Muscle of leg (tissue), 11 donors: ENCODE measurements around the gene LCP1. TPM values are rescaled to one million over a fixed set of nuclear protein-coding genes. Genes with fewer than 3 reads are reported as not detected.

Experiments used
- DNase-seq: peaks from one replicate; pipeline ENCODE4 v3.0.0; 2013
- H3K27ac ChIP-seq: one replicate; pipeline ENCODE4 v1.5.1; 2013; ENCODE audit warnings: mild to moderate bottlenecking, low read length, control low read depth
- H3K27me3 ChIP-seq: one replicate; pipeline ENCODE4 v1.6.1; 2013; ENCODE audit warnings: low read length; ENCODE audit not compliant: control insufficient read depth, insufficient read depth
- H3K36me3 ChIP-seq: one replicate; pipeline ENCODE4 v1.6.1; 2013; ENCODE audit warnings: low read length; ENCODE audit not compliant: control insufficient read depth, insufficient read depth
- H3K4me1 ChIP-seq: one replicate; pipeline ENCODE4 v1.6.1; 2013; ENCODE audit warnings: low read length; ENCODE audit not compliant: control insufficient read depth, insufficient read depth
- H3K4me3 ChIP-seq: one replicate; pipeline ENCODE4 v1.5.1; 2013; ENCODE audit warnings: low read length, control low read depth
- H3K9me3 ChIP-seq: replicated peaks from 2 replicates; pipeline ENCODE4 v1.6.1; 2013; ENCODE audit warnings: low read depth, low read length; ENCODE audit not compliant: control insufficient read depth
- WGBS: methylation state at CpG from one replicate; pipeline ENCODE4 v1.1.5; 2013; ENCODE audit warnings: missing lambda C conversion rate; ENCODE audit not compliant: insufficient coverage; 5-methylcytosine and 5-hydroxymethylcytosine counted together
- polyA plus RNA-seq, 8 donors: library from polyadenylated mRNA; unstranded; fragments of 120-200 nt; gene quantifications; one replicate each; pipeline versions ENCODE4 v1.2.1 to v1.2.3, GENCODE V29; 2013; ENCODE audit warnings: inconsistent platforms in 1 of 8, low replicate concordance in 1 of 8; ENCODE audit not compliant: insufficient read length in 8 of 8, insufficient read depth in 1 of 8
- total RNA-seq: library from RNA; stranded (reverse); fragments of 120-200 nt; gene quantifications from one replicate; pipeline ENCODE4 v1.2.4, GENCODE V29; 2013

LCP1 gene
- total and polyA plus RNA-seq, 9 donors, result 7.6 to 16.9 (median 10.3) TPM

- H3K4me1 ChIP-seq, result peaks cover 4% of the 10 kb centered on the region
- no peaks in the 10 kb centered on the region for H3K36me3 ChIP-seq
- DNase-seq, result no peak
- no peaks in the 10 kb centered on the region for H3K9me3 ChIP-seq
- 97% methylated on average over 7 of the region's 7 CpGs for WGBS
- no peak overlapping the region for H3K4me3 ChIP-seq
- H3K27me3 ChIP-seq, result peaks cover 2% of the 10 kb centered on the region
- H3K27ac ChIP-seq, result no peak overlapping the region
Observed at GRCh38 chr13:46171739-46172138, 10.2 kb downstream of the LCP1 start.

DNA sequence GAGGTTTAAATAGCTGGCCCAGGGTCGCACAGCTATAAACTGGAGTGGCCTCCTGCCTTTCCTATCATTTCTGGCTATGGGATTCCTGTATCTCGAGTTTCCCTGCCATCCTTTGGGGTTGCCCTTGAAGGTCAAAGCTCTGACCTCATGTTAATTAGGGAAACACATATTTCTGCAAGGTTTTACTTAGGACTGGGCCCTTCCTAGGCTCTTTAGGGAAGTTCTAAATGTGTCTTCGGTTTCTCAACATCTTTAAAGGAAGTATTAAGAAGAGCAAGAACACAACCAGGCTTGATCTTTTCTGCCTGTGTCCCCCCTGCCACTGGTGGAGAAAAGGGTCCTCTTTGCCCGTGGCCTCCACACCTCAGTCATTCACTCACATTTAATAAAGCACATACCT, 10.8 kb downstream of the LCP1 start:
- 50% methylated on average over 2 of the region's 4 CpGs for WGBS
- Histone ChIP-seq H3K9me3 (no peaks in the 10 kb centered on the region), H3K4me3 (no peak overlapping the region), H3K4me1 (peaks cover 4% of the 10 kb centered on the region), H3K36me3 (no peaks in the 10 kb centered on the region), H3K27ac (no peak overlapping the region), H3K27me3 (peaks cover 2% of the 10 kb centered on the region)
- peak; percentile 43 for DNase-seq

GRCh38 chr13:46170687-46171086, 11.3 kb downstream of the LCP1 start:
- H3K4me3 ChIP-seq, result no peak overlapping the region

GRCh38 chr13:46170268-46170667, 11.7 kb downstream of the LCP1 start:
- Histone ChIP-seq H3K4me3 (no peak overlapping the region), H3K27me3 (peaks cover 2% of the 10 kb centered on the region)
- DNase-seq, result no peak

More at GRCh38 chr13:46170687-46171086, 11.3 kb downstream of the LCP1 start:
- Histone ChIP-seq H3K27ac (no peak overlapping the region), H3K4me1 (peaks cover 4% of the 10 kb centered on the region), H3K36me3 (no peaks in the 10 kb centered on the region), H3K9me3 (no peaks in the 10 kb centered on the region), H3K27me3 (peaks cover 2% of the 10 kb centered on the region)
- peak; percentile 52 for DNase-seq
- WGBS, result no CpG with 5 or more reads among the region's 3 CpGs

DNA sequence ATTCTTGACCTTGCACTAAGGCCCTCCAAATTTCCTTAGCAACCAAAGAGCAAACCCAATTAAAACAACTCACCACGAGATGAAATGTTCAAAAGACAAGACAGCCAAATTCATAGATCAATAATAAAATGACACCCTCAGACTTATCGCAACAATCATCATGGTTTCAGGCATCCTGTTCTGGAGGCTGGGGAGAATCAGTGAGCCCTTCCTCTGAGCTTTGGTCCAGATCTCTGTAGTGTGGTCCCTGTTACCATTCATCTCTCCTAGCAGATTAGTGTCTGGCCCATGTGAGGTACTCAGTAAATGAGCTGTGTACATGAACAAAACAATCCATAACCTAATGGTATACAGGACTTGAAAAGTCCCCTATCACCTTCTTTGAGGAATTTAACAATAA, 12.2 kb downstream of the LCP1 start:
- Histone ChIP-seq H3K9me3 (no peaks in the 10 kb centered on the region), H3K27ac (no peak overlapping the region), H3K4me1 (peaks cover 4% of the 10 kb centered on the region), H3K36me3 (no peaks in the 10 kb centered on the region), H3K4me3 (no peak overlapping the region), H3K27me3 (peaks cover 2% of the 10 kb centered on the region)
- WGBS, result no CpG with 5 or more reads among the region's 2 CpGs
- no peak for DNase-seq

More at GRCh38 chr13:46170268-46170667, 11.7 kb downstream of the LCP1 start:
- Histone ChIP-seq H3K27ac (no peak overlapping the region), H3K4me1 (peaks cover 4% of the 10 kb centered on the region), H3K36me3 (no peaks in the 10 kb centered on the region), H3K9me3 (no peaks in the 10 kb centered on the region)
- 71% methylated on average over 7 of the region's 7 CpGs for WGBS

GRCh38 chr13:46168783-46169182, 13.2 kb downstream of the LCP1 start:
- no CpG with 5 or more reads among the region's 1 CpG for WGBS
- Histone ChIP-seq H3K27ac (no peak overlapping the region), H3K4me1 (peaks cover 4% of the 10 kb centered on the region), H3K9me3 (no peaks in the 10 kb centered on the region), H3K36me3 (no peaks in the 10 kb centered on the region), H3K4me3 (no peak overlapping the region), H3K27me3 (peaks cover 2% of the 10 kb centered on the region)
- DNase-seq, result no peak

DNA sequence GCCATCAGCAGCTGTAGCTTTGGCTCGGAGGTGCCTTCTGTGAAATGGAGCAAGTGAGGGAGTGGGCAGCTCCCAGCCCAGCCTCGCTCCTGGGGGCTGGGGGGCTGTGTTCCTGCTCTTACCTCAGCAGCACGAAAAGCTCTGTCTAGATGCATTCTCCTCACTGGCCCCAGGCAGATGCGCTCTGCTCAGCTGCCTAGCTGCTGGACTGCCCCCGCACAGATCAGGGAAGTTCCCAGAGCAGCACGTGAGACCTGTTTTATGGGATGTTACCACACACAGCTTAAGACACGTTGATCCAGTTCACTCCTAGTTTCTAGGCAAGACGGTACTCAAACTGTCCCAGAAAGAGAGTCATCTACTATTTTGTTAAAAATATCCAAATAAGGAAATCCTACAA, 13.6 kb downstream of the LCP1 start:
- H3K9me3 ChIP-seq, result no peaks in the 10 kb centered on the region
- no peak overlapping the region for H3K4me3 ChIP-seq
- H3K4me1 ChIP-seq, result peaks cover 4% of the 10 kb centered on the region
- 34% methylated on average over 5 of the region's 8 CpGs for WGBS
- peak; percentile 56 for DNase-seq
- H3K27ac ChIP-seq, result no peak overlapping the region
- H3K27me3 ChIP-seq, result peaks cover 2% of the 10 kb centered on the region
- no peaks in the 10 kb centered on the region for H3K36me3 ChIP-seq

GRCh38 chr13:46166947-46167610, 14.9 kb downstream of the LCP1 start:
- 67% methylated on average over 1 of the region's 3 CpGs for WGBS
- no peak for DNase-seq
- Histone ChIP-seq H3K36me3 (no peaks in the 10 kb centered on the region), H3K27ac (no peak overlapping the region), H3K4me3 (no peak overlapping the region), H3K9me3 (no peaks in the 10 kb centered on the region), H3K27me3 (peaks cover 2% of the 10 kb centered on the region), H3K4me1 (peaks cover 4% of the 10 kb centered on the region)

DNA sequence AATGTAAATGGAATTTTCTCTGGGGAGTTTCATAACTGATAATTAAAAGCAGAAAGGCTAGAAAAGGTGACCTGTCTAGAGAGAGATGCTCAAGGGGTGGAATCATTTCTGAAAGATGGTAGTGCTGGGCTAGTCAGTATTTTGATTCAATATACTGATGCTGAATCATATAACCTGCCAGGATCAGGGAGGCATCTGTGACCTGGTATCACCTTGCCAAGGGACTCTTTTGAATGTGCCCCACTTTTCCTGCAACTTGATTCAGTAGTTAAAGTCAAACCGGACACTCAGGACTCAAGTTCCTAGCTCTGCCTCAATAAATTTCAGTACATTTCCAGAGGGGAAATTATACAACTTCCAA, 15.8 kb downstream of the LCP1 start:
- WGBS, result no CpG with 5 or more reads among the region's 1 CpG
- peaks cover 4% of the 10 kb centered on the region for H3K4me1 ChIP-seq
- no peak overlapping the region for H3K27ac ChIP-seq
- DNase-seq, result no peak
- no peak overlapping the region for H3K4me3 ChIP-seq
- H3K36me3 ChIP-seq, result no peaks in the 10 kb centered on the region
- H3K27me3 ChIP-seq, result peaks cover 2% of the 10 kb centered on the region
- no peaks in the 10 kb centered on the region for H3K9me3 ChIP-seq

- Histone ChIP-seq H3K9me3 (no peaks in the 10 kb centered on the region), H3K4me1 (peaks cover 4% of the 10 kb centered on the region), H3K4me3 (no peak overlapping the region), H3K27me3 (peaks cover 2% of the 10 kb centered on the region), H3K27ac (no peak overlapping the region), H3K36me3 (no peaks in the 10 kb centered on the region)
- WGBS, result no CpG with 5 or more reads among the region's 5 CpGs
- DNase-seq, result no peak
Observed at GRCh38 chr13:46165485-46166223, 16.3 kb downstream of the LCP1 start.
